GM12892 (cell line): ENCODE measurements around the gene GNPDA2.
A peak's percentile ranks its signal among the peaks of the same experiment; 100 is the strongest.

Experiments used
- DNase-seq: peaks from one replicate; pipeline ENCODE4 v3.0.0; 2011; ENCODE audit not compliant: insufficient read length
- FAIRE-seq: peaks from 2 replicates; lab custom pipeline; 2011; peaks lifted over from hg19 to GRCh38; lab: Jason Lieb, UNC
- POLR2A ChIP-seq: IDR thresholded peaks from 2 replicates; pipeline ENCODE4 v1.6.1; 2011; ENCODE audit warnings: low read depth, low read length, control low read depth
- POLR2AphosphoS5 ChIP-seq: IDR thresholded peaks from 2 replicates; pipeline ENCODE4 v1.6.1; 2011; ENCODE audit warnings: low read depth, low read length, control low read depth
- TAF1 ChIP-seq: IDR thresholded peaks from 2 replicates; pipeline ENCODE4 v1.6.1; 2011; ENCODE audit warnings: low read depth, mild to moderate bottlenecking, control low read depth, low read length, borderline replicate concordance

The GNPDA2 gene

DNA sequence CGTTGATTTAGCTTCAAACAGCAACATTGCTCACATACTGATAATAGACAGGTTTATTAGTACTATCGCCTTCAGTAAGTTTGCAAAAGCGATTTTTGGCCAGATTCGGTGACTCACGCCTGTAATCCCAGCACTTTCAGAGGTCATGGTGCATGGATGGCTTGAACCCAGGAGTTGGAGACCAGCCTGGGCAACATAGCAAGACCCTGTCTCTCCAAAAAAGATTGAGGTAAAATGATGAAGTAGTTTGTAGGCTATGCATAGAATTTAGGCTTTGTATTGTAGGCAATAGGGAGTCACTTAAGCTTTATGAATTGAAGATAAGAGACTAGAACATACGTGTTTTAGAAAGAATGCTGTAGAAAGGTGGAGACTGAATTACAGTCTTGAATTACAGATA, 1.1 kb upstream of the GNPDA2 start:
- DNase-seq (no peak), FAIRE-seq (no peak)
- no peak for TF ChIP-seq TAF1
- TF ChIP-seq POLR2A = no peak
- TF ChIP-seq POLR2AphosphoS5 = no peak

GRCh38 chr4:44725726-44726037, 674 bp downstream of the GNPDA2 start:
- TF ChIP-seq POLR2A = no peak
- FAIRE-seq = no peak
- no peak for DNase-seq

DNA sequence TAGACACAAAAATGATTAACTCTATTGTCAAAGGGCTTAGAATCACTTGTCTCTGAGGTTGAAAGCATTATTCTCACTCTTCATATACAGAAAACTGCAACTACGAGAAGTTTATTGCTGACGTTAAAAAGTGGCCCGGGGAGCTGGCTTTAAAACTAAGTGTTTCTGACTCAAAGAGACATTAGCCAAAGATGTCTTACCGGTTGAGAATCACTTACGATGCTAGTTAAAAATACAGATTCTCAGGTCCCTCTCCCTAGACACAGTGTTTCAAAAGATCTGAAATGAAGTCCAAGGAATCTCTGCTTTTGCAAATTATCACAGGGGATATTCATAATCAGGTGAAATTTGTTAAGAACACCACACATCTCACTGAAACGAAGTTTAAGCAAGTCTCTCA, 1.2 kb downstream of the GNPDA2 start:
- FAIRE-seq (no peak), DNase-seq (no peak)
- TF ChIP-seq POLR2AphosphoS5 = no peak
- no peak for TF ChIP-seq TAF1
- no peak for TF ChIP-seq POLR2A

DNA sequence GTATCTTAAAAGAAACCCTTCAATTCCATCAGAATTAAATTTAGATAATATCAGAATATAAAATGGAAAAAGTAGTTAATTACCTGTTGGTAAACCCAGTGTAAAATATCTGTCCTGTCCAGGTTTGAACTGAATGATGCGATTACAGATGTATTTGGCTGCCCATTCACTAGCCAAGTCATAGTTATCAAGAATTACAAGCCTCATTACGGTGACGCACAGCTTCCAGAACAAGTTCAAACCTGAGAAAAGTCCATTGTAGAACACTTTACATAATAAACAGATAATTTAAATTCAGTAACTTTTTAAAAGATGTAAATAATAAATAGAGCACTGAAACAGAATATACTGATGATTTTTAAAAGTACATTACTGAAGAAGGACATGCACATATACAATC, 4.4 kb downstream of the GNPDA2 start:
- TF ChIP-seq POLR2AphosphoS5 (no peak), POLR2A (no peak), TAF1 (no peak)
- FAIRE-seq (no peak), DNase-seq (no peak)

- DNase-seq (no peak), FAIRE-seq (peak; percentile 38)
- TF ChIP-seq TAF1 (no peak), POLR2AphosphoS5 (no peak), POLR2A (no peak)
Measured at GRCh38 chr4:44720371-44720770, 6.0 kb downstream of the GNPDA2 start.

DNA sequence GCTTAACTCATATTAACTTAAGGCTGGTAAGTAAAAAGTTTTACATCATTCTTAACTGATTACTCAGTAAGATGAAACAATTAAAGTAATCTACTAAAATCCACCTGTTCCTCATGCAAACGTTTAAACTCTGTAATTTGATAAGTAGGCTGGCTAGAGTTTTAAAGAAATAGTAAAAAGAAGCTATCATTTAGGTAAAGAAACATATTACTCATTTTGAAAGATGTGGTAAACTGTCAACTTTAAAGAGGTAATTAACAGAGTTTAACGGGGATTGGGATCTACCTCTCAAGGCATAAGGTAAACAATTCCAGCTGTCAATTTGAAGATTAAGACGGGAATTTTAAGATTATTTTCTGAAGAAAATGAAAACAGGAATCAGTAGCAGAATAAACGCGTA, 9.8 kb downstream of the GNPDA2 start:
- DNase-seq (no peak), FAIRE-seq (no peak)
- TF ChIP-seq POLR2A = no peak
- no peak for TF ChIP-seq POLR2AphosphoS5

GRCh38 chr4:44713125-44713524, 13.2 kb downstream of the GNPDA2 start:
- FAIRE-seq (peak; percentile 40), DNase-seq (no peak)
- no peak for TF ChIP-seq POLR2A

DNA sequence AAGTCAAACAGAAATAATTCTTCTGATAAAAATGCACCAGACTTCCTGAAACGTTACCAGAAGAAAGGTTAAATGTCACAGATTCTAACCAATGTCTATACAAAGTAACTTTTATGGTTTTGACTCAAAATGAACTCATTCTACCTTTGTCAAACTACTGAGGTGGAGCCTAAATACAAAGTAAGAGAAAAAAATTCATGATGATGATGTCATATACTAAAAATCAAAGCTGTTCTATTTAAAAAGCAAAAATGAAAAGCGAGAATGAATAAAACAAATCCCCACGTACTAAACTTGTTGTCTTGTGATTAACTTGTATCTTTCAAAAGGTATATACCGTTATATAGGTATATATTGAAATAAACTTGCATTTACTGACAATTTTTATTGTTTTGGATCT, 21.7 kb downstream of the GNPDA2 start:
- TF ChIP-seq POLR2AphosphoS5 (no peak), POLR2A (no peak)
- DNase-seq = no peak
- no peak for FAIRE-seq

DNA sequence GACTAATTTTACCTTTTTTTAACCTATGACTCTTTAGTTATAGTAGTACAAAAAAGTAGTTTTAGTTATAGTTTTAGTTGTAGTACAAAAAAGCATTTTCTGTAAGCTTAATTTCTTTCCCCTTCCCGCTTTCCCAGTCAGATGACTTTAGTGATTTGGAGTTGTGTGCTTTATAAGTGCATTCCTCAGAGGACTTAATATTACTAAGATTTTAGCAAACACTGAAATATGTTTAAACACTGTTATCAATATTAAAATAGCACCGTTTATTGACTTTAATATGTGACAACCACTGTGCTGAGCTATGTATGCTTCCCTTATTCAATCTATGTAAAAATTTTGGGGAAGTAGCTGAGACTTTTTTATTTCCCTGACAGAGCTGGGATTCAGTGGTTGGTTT, 25.3 kb downstream of the GNPDA2 start:
- TF ChIP-seq POLR2AphosphoS5 (no peak), POLR2A (no peak)
- no peak for FAIRE-seq
- DNase-seq = no peak

GRCh38 chr4:44700427-44700826, 25.9 kb downstream of the GNPDA2 start:
- no peak for DNase-seq
- TF ChIP-seq POLR2AphosphoS5 (0 out of 2 replicates have a peak, but pooled peaks have one; percentile 21), POLR2A (no peak), TAF1 (no peak)
- FAIRE-seq = no peak

DNA sequence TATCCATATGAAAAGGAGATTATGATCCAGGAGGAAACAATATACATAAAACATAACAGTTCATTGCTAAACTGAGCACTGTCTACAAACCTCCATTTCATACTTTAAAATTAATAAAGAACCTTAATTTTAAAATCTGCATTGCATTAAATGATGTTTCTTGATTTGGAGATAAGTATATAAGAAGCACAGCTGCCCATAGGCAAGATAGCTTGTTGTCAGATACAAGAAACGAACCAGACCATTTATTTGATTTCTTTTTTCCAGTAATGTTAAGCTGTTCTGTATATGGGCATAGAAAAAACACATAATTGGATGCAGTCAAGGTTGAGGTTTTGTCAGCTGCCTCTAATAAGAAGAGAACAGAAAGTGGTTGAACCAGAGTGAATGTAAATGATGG, 41.7 kb downstream of the GNPDA2 start:
- TF ChIP-seq POLR2AphosphoS5 (no peak), POLR2A (no peak), TAF1 (no peak)
- no peak for FAIRE-seq
- DNase-seq = no peak

DNA sequence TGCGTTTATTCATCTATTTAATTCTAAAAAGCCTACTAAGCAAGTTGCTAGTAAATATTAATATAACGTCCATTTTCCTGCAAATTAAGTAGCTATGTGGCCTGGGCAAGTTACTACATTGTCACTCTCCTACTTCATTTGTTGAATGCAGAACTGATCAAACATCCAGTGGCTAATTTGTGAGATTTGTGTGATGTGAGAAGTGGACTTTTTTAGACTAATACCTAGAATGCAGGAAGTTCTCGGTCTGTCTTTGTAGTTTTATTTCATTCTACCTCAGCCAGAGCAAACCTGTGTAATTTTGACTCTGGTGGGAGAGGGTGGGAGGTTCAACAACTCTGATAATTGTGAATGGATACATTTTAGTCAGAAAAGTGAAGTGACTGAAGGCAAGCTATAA, 47.3 kb downstream of the GNPDA2 start:
- no peak for TF ChIP-seq POLR2A
- no peak for TF ChIP-seq POLR2AphosphoS5
- TF ChIP-seq TAF1 = no peak
- FAIRE-seq (peak; percentile 77), DNase-seq (no peak)
